Measurements from ENCODE around the gene PFKFB1. TPM values are rescaled to one million over a fixed set of nuclear protein-coding genes. Genes with fewer than 3 reads are reported as not detected.

Gene PFKFB1
- polyA plus RNA-seq, 1 donor (not counting 4 experiments of a cell fraction or from before 2014, with no cell fraction given): 0.33 TPM

DNA sequence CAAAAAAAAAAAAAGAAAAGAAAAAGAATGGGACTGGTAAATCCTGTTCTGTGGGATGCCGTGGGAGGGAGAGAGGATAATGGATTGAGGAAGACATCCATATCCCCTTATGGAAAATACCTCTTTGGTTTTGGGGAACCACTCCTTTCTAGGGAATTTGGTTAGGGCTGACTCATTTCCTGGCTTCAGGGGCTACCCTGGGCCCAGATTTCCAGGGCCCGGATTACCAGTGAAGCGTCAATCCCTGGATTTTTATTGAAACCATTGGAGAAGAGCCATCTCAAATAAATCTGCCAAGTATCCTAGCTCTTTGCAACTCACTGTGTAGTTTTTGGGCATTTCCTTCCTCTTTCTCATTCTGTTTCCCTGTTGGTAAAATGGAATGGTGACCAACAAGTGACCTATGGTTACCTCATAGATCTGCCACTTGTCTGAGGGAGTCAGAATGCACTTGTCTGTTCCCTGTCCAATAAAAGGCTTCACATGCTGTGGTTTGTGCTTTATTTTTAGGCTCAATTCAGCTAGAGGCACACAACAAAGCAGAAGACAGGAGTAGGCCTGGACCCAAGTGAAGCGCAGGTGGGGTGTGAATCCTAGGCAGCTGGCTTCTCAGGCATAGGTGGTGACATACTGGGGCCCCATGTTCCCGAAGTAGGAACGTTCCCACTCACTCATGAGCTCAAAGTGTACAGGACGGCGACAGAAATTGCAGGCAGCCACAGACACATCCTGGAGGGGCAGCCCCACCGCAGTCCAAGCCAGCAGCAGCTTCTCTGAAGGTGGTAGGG is 14.8 kb upstream of the PFKFB1 start:
- FAIRE-seq: peak; percentile 67
- Histone ChIP-seq H3K9ac (ENCODE audit: control insufficient read depth, extremely low read depth, insufficient read depth, low read length) (no peak overlapping the region), H2AFZ (ENCODE audit: control insufficient read depth, low read length) (no peak overlapping the region), H3K9me1 (ENCODE audit: control insufficient read depth, extremely low read depth, insufficient read depth, low read length) (no peaks in the 10 kb centered on the region), H3K4me2 (ENCODE audit: control insufficient read depth, extremely low read depth, insufficient read depth, low read depth, low read length) (peak overlapping the region; percentile 25), H4K20me1 (ENCODE audit: control insufficient read depth, extremely low read depth, insufficient read depth, low read length) (no peaks in the 10 kb centered on the region), H3K36me3 (ENCODE audit: control insufficient read depth in 2 of 2, extremely low read depth in 1 of 2, insufficient read depth in 2 of 2, low read length in 2 of 2) (peaks cover 0 to 13% of the 10 kb centered on the region in 2 experiments), H3K9me3 (ENCODE audit: control insufficient read depth, low read depth, low read length) (no peaks in the 10 kb centered on the region), H3K4me1 (ENCODE audit: control insufficient read depth, extremely low read depth, insufficient read depth, low read length) (peaks cover 28% of the 10 kb centered on the region), H3K4me3 (ENCODE audit: control insufficient read depth in 2 of 3, extremely low read depth in 1 of 3, insufficient read depth in 2 of 3, low read depth in 1 of 3, low read length in 3 of 3) (no peak overlapping the region), H3K27ac (ENCODE audit: control insufficient read depth, insufficient read depth, low read length) (peak overlapping the region; percentile 39), H3K79me2 (ENCODE audit: control insufficient read depth, insufficient read depth, low read length) (no peaks in the 10 kb centered on the region), H3K27me3 (ENCODE audit: control insufficient read depth, extremely low read depth, insufficient read depth, low read length) (no peaks in the 10 kb centered on the region)
- no peak for TF ChIP-seq EZH2 (IDR thresholded peaks at IDR 0.05; ENCODE audit: low read length)
- TF ChIP-seq, protein P1, sequence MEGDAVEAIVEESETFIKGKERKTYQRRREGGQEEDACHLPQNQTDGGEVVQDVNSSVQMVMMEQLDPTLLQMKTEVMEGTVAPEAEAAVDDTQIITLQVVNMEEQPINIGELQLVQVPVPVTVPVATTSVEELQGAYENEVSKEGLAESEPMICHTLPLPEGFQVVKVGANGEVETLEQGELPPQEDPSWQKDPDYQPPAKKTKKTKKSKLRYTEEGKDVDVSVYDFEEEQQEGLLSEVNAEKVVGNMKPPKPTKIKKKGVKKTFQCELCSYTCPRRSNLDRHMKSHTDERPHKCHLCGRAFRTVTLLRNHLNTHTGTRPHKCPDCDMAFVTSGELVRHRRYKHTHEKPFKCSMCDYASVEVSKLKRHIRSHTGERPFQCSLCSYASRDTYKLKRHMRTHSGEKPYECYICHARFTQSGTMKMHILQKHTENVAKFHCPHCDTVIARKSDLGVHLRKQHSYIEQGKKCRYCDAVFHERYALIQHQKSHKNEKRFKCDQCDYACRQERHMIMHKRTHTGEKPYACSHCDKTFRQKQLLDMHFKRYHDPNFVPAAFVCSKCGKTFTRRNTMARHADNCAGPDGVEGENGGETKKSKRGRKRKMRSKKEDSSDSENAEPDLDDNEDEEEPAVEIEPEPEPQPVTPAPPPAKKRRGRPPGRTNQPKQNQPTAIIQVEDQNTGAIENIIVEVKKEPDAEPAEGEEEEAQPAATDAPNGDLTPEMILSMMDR (optimal IDR thresholded peaks at IDR 0.05 in 1 of 3, IDR thresholded peaks at IDR 0.05 in 1 of 3, conservative IDR thresholded peaks at IDR 0.05 in 1 of 3; ENCODE audit: extremely low read depth in 1 of 3, insufficient read depth in 2 of 3, low read length in 3 of 3): no peak
- dilution Hi-C loops (cut with MboI; ENCODE audit: extremely low pct_ligation_motif_present, low sequenced_read_pairs): no loop called here
- DNase-seq (ENCODE audit: low read depth, low spot score): no peak

DNA sequence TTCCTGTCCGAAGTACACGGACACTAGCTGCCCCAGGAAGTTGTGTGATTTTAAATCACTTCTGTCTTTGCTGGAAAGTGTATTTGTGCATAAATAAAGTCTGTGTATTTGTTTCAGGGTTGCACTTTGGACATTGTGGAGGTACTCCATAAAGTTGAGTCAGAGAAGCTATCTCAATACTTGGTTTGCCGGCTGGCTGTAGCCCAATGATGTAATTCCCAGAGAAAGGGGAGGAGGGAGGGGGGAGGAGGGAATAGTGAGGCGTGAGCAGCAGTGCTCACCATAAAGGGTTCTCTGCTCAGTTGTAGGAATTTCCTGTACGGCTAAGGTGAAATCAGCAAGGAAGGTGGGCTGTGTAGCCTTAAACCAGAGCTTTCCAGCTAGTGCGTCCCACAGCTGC is 13.7 kb upstream of the PFKFB1 start:
- peak overlapping the region; percentile 17 for H3K4me2 ChIP-seq (ENCODE audit: control insufficient read depth, extremely low read depth, insufficient read depth, low read depth, low read length)
- no peak for FAIRE-seq
- no peak overlapping the region for H3K4me3 ChIP-seq (ENCODE audit: control insufficient read depth in 2 of 3, extremely low read depth in 1 of 3, insufficient read depth in 2 of 3, low read depth in 1 of 3, low read length in 3 of 3)
- peaks cover under 1% of the 10 kb centered on the region for H3K79me2 ChIP-seq (ENCODE audit: control insufficient read depth, insufficient read depth, low read length)
- H3K27me3 ChIP-seq (ENCODE audit: control insufficient read depth, extremely low read depth, insufficient read depth, low read length): no peaks in the 10 kb centered on the region
- H2AFZ ChIP-seq (ENCODE audit: control insufficient read depth, low read length): no peak overlapping the region
- H3K4me1 ChIP-seq (ENCODE audit: control insufficient read depth, extremely low read depth, insufficient read depth, low read length): peaks cover 28% of the 10 kb centered on the region
- dilution Hi-C loops (cut with MboI; ENCODE audit: extremely low pct_ligation_motif_present, low sequenced_read_pairs): no loop called here
- H3K36me3 ChIP-seq (ENCODE audit: control insufficient read depth in 2 of 2, extremely low read depth in 1 of 2, insufficient read depth in 2 of 2, low read length in 2 of 2): peaks cover 2 to 13% of the 10 kb centered on the region in 2 experiments
- peak overlapping the region; percentile 64 for H3K27ac ChIP-seq (ENCODE audit: control insufficient read depth, insufficient read depth, low read length)
- H3K9ac ChIP-seq (ENCODE audit: control insufficient read depth, extremely low read depth, insufficient read depth, low read length): no peak overlapping the region
- no peaks in the 10 kb centered on the region for H3K9me1 ChIP-seq (ENCODE audit: control insufficient read depth, extremely low read depth, insufficient read depth, low read length)
- TF ChIP-seq EZH2 (IDR thresholded peaks at IDR 0.05; ENCODE audit: low read length): no peak
- TF ChIP-seq, protein P1 (optimal IDR thresholded peaks at IDR 0.05 in 1 of 3, IDR thresholded peaks at IDR 0.05 in 1 of 3, conservative IDR thresholded peaks at IDR 0.05 in 1 of 3; ENCODE audit: extremely low read depth in 1 of 3, insufficient read depth in 2 of 3, low read length in 3 of 3): no peak
- DNase-seq (ENCODE audit: low read depth, low spot score): no peak
- no peaks in the 10 kb centered on the region for H4K20me1 ChIP-seq (ENCODE audit: control insufficient read depth, extremely low read depth, insufficient read depth, low read length)
- no peaks in the 10 kb centered on the region for H3K9me3 ChIP-seq (ENCODE audit: control insufficient read depth, low read depth, low read length)
